A673 (cell line): ENCODE data around the gene KIF11. TPM values are rescaled to one million over a fixed set of nuclear protein-coding genes. Genes with fewer than 3 reads are reported as not detected.

Experiments used
- BruUV-seq: library from RNA; stranded (reverse); fragments of 400-500 nt; replicated peaks from 2 replicates; lab custom pipeline; 2021; lab: Mats Ljungman, UMichigan
- CTCF ChIA-PET: fragments of 300-600 bp; sonication (Branson Sonifier 250); formaldehyde crosslinking; loops from one replicate; lab custom pipeline; 2022; ENCODE audit warnings: antibody characterized with exemption; lab: Charles Lee
- POLR2A ChIA-PET: fragments of 300-600 bp; sonication (Branson Sonifier 250); formaldehyde crosslinking; loops from one replicate; lab custom pipeline; 2022; ENCODE audit warnings: antibody characterized with exemption; ENCODE audit not compliant: low non-redundant PET; lab: Charles Lee
- DNase-seq: peaks from one replicate; pipeline ENCODE4 v3.0.0-alpha.2; 2015; ENCODE audit warnings: low spot score
- H3K27ac ChIP-seq: fragments of 200-600 bp; sonication (generic); 2 replicates; pipeline ENCODE4 v1.5.1; 2016; ENCODE audit warnings: mixed run types, low read depth, mild to moderate bottlenecking, mixed read lengths, antibody characterized with exemption, low read length; ENCODE audit not compliant: poor library complexity, severe bottlenecking
- H3K27me3 ChIP-seq: fragments of 200-600 bp; sonication (generic); replicated peaks from 2 replicates; pipeline ENCODE4 v1.6.1; 2017; ENCODE audit warnings: mixed run types, low read depth, mild to moderate bottlenecking, mixed read lengths, antibody characterized with exemption, low read length; ENCODE audit not compliant: insufficient read depth, poor library complexity
- H3K36me3 ChIP-seq: fragments of 200-600 bp; sonication (generic); 2 replicates; pipeline ENCODE4 v1.6.1; 2016; ENCODE audit warnings: mixed run types, mild to moderate bottlenecking, mixed read lengths, antibody characterized with exemption, low read length; ENCODE audit not compliant: insufficient read depth, poor library complexity, severe bottlenecking
- H3K4me1 ChIP-seq: fragments of 200-600 bp; sonication (generic); 2 replicates; pipeline ENCODE4 v1.6.1; 2017; ENCODE audit warnings: mixed run types, mild to moderate bottlenecking, mixed read lengths, antibody characterized with exemption, low read length; ENCODE audit not compliant: insufficient read depth, poor library complexity, severe bottlenecking
- H3K4me3 ChIP-seq: fragments of 200-600 bp; sonication (generic); 2 replicates; pipeline ENCODE4 v1.5.1; 2016; ENCODE audit warnings: low read depth, mixed run types, mild to moderate bottlenecking, mixed read lengths, low read length; ENCODE audit not compliant: poor library complexity, severe bottlenecking
- H3K9me3 ChIP-seq: fragments of 200-600 bp; sonication (generic); 2 replicates; pipeline ENCODE4 v1.6.1; 2016; ENCODE audit warnings: mixed run types, low read depth, mild to moderate bottlenecking, mixed read lengths, antibody characterized with exemption, low read length; ENCODE audit not compliant: poor library complexity, severe bottlenecking
- CTCF ChIP-seq: fragments of 300-800, 200-600 bp; sonication (generic); conservative IDR thresholded peaks from 2 replicates; pipeline ENCODE4 v1.5.1; 2017; ENCODE audit warnings: low read depth, mild to moderate bottlenecking, antibody characterized with exemption, low read length, moderate library complexity, mixed read lengths
- EZH2 ChIP-seq: fragments of 200-600 bp; sonication (generic); IDR thresholded peaks from 2 replicates; pipeline ENCODE4 v1.6.1; 2017; ENCODE audit warnings: borderline replicate concordance, low read depth, mild to moderate bottlenecking, mixed read lengths, antibody characterized with exemption, low read length; ENCODE audit not compliant: poor library complexity, severe bottlenecking
- intact Hi-C: fragments of 100-400 bp; cut with micrococcal nuclease; formaldehyde crosslinking; loops from one replicate; pipeline ENCODE4 v1.10.0; 2022; ENCODE audit not compliant: unreplicated experiment
- total RNA-seq: library from RNA; stranded (reverse); gene quantifications from 2 replicates; pipeline ENCODE4 v1.2.3, GENCODE V29; 2021

KIF11 gene
- total RNA-seq, 1 experiment from 2014 or later, result 92.0 TPM

DNA sequence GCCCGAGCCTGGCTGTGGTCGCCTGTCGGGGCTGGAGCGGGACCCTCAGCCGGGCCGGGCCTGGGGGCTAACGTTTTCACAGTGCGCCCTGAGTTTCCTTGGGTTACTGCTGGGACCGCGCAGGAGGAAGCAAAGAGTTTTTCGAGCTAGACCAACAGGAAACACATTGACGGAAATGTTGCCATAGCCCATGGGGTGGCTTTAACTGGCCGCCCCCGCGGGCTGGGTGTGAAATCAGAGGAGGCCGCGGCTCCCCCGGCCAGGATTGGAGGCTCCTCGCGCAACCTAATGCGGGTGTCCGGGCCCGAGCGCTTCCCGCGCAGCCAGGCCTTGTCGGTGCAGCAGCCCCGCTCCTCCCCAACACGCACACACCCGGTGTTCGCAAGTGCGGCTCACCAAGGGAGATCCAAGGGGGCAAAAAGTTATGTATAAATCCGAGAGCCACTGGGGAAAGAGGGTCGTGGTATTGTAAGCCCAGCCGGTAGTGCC, 98.7 kb downstream of the KIF11 start:
- peaks cover 7% of the 10 kb centered on the region for H3K4me1 ChIP-seq
- H3K27ac ChIP-seq, result no peak overlapping the region
- H3K4me3 ChIP-seq, result no peak overlapping the region
- ChIA-PET POLR2A (no interaction called here), CTCF (no interaction called here)
- no peaks in the 10 kb centered on the region for H3K27me3 ChIP-seq
- no peak for DNase-seq
- intact Hi-C loops, result no loop called here
- no TSS peak for BruUV-seq
- H3K36me3 ChIP-seq, result peaks cover 4% of the 10 kb centered on the region
- TF ChIP-seq CTCF (no peak), EZH2 (no peak)
- H3K9me3 ChIP-seq, result no peaks in the 10 kb centered on the region

DNA sequence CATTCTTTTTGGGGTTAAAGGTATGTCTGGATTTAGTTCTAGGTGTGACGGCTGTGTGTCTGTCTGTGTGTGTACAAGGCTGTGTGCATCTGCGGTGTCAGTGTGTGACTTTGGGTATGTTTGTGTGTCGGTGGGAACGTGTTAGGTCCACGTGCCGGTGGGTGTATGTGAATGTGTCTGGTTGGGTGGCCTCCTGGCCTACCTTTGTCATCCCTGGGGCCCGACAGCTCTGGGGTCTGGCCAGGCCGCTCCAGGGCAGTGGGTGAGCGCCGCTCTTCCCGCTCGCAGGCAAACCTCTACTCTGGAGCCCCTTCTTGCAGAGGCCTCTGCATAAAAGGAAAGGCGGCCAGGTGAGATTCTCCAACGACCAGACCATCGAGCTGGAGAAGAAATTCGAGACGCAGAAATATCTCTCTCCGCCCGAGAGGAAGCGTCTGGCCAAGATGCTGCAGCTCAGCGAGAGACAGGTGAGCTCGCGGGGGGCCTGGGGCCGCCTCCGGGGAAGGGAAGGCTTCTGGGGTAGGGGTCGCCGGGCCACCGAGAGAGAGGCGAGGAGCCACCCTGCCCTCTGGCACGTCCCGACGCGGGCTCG, 99.2 kb downstream of the KIF11 start:
- no peaks in the 10 kb centered on the region for H3K27me3 ChIP-seq
- no peak for DNase-seq
- ChIA-PET POLR2A (no interaction called here), CTCF (no interaction called here)
- intact Hi-C loops, result no loop called here
- H3K36me3 ChIP-seq, result peaks cover 4% of the 10 kb centered on the region
- no peak overlapping the region for H3K4me3 ChIP-seq
- no peaks in the 10 kb centered on the region for H3K9me3 ChIP-seq
- BruUV-seq, result no TSS peak
- TF ChIP-seq CTCF, result no peak
- no peak for TF ChIP-seq EZH2
- H3K4me1 ChIP-seq, result peaks cover 7% of the 10 kb centered on the region
- no peak overlapping the region for H3K27ac ChIP-seq

GRCh38 chr10:92692697-92693533, 100.0 kb downstream of the KIF11 start:
- DNase-seq, result no peak
- Histone ChIP-seq H3K9me3 (no peaks in the 10 kb centered on the region), H3K4me3 (no peak overlapping the region), H3K36me3 (peaks cover 4% of the 10 kb centered on the region), H3K27me3 (no peaks in the 10 kb centered on the region), H3K27ac (no peak overlapping the region), H3K4me1 (peaks cover 7% of the 10 kb centered on the region)
- BruUV-seq, result no TSS peak
- ChIA-PET POLR2A (no interaction called here), CTCF (no interaction called here)
- TF ChIP-seq EZH2 (no peak), CTCF (no peak)
- intact Hi-C loops, result no loop called here
